ENCODE data around the gene IQGAP1.

The IQGAP1 gene

GRCh38 chr15:90535254-90535653, 147.2 kb downstream of the IQGAP1 start:
- DNase-seq: no peak

GRCh38 chr15:90539789-90540188, 151.7 kb downstream of the IQGAP1 start:
- DNase-seq: no peak

GRCh38 chr15:90540768-90541167, 152.7 kb downstream of the IQGAP1 start:
- DNase-seq: no peak

- no peak for DNase-seq
Measured at GRCh38 chr15:90545095-90545494, 157.1 kb downstream of the IQGAP1 start.

- DNase-seq: no peak
Measured at GRCh38 chr15:90547540-90547939, 159.5 kb downstream of the IQGAP1 start.

- peak; percentile 71 to 87 for DNase-seq
Measured at GRCh38 chr15:90550919-90551318, 162.9 kb downstream of the IQGAP1 start.

All from Kasumi-1 (cell line).